ENCODE results near the gene GYG1. TPM values are rescaled to one million over a fixed set of nuclear protein-coding genes. Genes with fewer than 3 reads are reported as not detected.
"Not testable (repeated sequence)": the region's sequence is repeated elsewhere in the genome, so short reads cannot be mapped to it uniquely, and the experiment has no call there.

The GYG1 gene
- total RNA-seq, 1 donor, result 43.6 TPM

DNA sequence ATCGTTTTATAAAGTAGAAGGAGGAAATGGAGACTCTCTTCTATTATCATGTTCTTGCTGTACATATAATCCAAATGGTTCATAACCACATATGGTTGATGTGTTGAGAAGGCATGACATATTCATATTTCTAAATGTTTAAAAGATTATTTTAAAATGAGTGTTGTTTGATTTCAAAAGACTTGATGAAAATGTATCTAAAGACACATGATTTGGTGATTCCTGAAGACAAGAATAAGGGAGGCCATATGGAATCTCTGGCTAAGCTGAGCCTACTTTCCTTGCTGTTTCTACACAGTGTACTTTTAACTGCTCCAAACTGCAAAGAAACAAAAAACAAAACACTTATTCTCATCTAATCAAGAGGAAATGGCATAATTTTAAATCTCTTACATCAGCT is 23.0 kb upstream of the GYG1 start:
- TF ChIP-seq, protein P1, sequence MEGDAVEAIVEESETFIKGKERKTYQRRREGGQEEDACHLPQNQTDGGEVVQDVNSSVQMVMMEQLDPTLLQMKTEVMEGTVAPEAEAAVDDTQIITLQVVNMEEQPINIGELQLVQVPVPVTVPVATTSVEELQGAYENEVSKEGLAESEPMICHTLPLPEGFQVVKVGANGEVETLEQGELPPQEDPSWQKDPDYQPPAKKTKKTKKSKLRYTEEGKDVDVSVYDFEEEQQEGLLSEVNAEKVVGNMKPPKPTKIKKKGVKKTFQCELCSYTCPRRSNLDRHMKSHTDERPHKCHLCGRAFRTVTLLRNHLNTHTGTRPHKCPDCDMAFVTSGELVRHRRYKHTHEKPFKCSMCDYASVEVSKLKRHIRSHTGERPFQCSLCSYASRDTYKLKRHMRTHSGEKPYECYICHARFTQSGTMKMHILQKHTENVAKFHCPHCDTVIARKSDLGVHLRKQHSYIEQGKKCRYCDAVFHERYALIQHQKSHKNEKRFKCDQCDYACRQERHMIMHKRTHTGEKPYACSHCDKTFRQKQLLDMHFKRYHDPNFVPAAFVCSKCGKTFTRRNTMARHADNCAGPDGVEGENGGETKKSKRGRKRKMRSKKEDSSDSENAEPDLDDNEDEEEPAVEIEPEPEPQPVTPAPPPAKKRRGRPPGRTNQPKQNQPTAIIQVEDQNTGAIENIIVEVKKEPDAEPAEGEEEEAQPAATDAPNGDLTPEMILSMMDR (IDR thresholded peaks at IDR 0.05; ENCODE audit: insufficient read depth, low read depth, low read length), result no peak
- no peak overlapping the region for H3K4me3 ChIP-seq (ENCODE audit: low read depth, low read length)
- DNase-seq (ENCODE audit: low read depth), result no peak

DNA sequence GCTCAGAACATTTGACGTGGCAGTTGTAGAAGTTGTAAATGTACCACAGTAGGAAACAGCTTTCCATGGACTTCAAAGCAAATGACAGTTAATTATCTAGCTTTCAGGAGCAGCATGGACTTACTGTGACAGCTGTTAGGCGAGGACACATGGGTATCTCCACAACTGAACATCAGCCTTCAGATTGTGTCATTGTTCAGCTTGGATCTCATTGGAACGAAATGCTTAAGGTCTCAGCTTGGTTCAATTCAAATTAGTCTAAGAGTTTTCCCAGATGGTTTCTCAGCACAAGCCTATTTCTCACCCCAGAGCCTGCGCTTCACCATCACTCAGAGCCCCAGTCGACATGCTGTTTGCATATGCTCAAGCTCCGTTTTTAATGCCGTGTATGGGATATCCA is 21.1 kb upstream of the GYG1 start:
- TF ChIP-seq, protein P1 (IDR thresholded peaks at IDR 0.05; ENCODE audit: insufficient read depth, low read depth, low read length), result no peak
- no peak overlapping the region for H3K4me3 ChIP-seq (ENCODE audit: low read depth, low read length)
- DNase-seq (ENCODE audit: low read depth), result no peak

- peak; percentile 45 for DNase-seq (ENCODE audit: low read depth)
- TF ChIP-seq, protein P1 (IDR thresholded peaks at IDR 0.05; ENCODE audit: insufficient read depth, low read depth, low read length), result no peak
- no peak overlapping the region for H3K4me3 ChIP-seq (ENCODE audit: low read depth, low read length)
Observed at GRCh38 chr3:148971401-148972163, 19.8 kb upstream of the GYG1 start.

DNA sequence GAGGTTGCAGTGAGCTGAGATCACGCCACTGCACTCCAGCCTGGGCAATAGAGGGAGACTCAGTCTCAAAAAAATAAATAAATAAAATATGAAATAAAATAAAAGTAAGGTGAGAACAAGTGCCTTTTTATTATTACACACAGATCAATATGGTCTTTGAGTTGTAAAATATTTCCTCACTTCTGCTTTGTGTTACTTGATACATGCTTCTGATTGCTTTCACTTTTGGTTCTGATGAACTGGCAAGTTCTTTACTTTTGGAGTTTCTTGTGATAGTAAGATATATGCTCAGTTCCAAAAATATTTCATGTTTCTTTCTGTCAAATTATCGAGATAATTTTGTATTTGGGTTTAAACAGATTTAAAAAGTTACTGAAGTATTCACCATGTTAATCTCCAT is 16.6 kb upstream of the GYG1 start:
- TF ChIP-seq, protein P1 (IDR thresholded peaks at IDR 0.05; ENCODE audit: insufficient read depth, low read depth, low read length), result no peak
- peak; percentile 22 for DNase-seq (ENCODE audit: low read depth)
- peak overlapping the region; percentile 14 for H3K4me3 ChIP-seq (ENCODE audit: low read depth, low read length)

DNA sequence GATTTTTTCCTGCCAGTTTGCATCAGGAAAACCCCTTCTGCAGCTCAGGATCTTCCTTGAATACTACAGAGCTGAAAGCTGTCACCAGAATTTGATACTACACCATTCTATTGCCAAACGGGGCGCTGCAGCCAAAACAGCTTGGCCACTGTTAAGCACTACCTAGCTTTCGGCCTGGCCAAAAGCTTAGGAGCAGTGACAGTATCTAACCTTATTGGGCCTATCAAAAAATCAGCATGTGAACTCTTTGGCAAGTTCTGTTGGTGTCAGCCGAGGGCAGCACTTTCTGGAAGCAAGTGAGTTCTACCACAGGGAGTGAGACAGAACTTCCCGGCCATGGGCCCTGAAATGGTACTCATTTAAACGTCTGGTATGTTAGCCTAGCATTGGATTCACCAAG is 16.1 kb upstream of the GYG1 start:
- no peak for DNase-seq (ENCODE audit: low read depth)
- TF ChIP-seq, protein P1 (IDR thresholded peaks at IDR 0.05; ENCODE audit: insufficient read depth, low read depth, low read length), result no peak
- H3K4me3 ChIP-seq (ENCODE audit: low read depth, low read length), result no peak overlapping the region

DNA sequence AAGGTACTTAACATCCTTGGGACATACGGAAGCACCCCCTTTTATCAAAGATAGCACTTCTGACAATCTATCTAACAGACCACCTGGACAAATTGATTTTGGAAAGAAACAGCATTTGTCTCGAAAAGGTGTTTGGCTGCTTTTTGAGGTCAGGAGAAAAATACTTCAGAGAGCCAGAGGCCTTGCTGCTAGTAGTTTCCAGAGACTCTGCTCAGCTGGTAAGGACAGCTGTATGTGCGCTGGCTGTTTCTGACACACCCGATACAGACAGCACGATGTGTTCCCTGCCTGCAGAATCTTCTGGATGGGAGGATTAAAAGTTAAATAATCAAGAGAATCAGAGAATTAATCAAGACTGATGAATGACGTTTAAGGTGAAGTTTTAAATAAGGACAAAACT is 15.6 kb upstream of the GYG1 start:
- no peak overlapping the region for H3K4me3 ChIP-seq (ENCODE audit: low read depth, low read length)
- TF ChIP-seq, protein P1 (IDR thresholded peaks at IDR 0.05; ENCODE audit: insufficient read depth, low read depth, low read length), result no peak
- DNase-seq (ENCODE audit: low read depth), result no peak

GRCh38 chr3:148981273-148981672 is 10.1 kb upstream of the GYG1 start:
- no peak for DNase-seq (ENCODE audit: low read depth)
- TF ChIP-seq, protein P1 (IDR thresholded peaks at IDR 0.05; ENCODE audit: insufficient read depth, low read depth, low read length), result no peak
- H3K4me3 ChIP-seq (ENCODE audit: low read depth, low read length), result no peak overlapping the region

- DNase-seq (ENCODE audit: low read depth); H3K4me3 ChIP-seq (ENCODE audit: low read depth, low read length): not testable (repeated sequence)
Observed at GRCh38 chr3:148987551-148987950, 3.8 kb upstream of the GYG1 start.
